Stomach (tissue), 9 donors: ENCODE results near the gene STK32C. TPM values are rescaled to one million over a fixed set of nuclear protein-coding genes. Genes with fewer than 3 reads are reported as not detected.

ENCODE experiments used
- DNase-seq, 2 donors: peaks; one replicate each; pipeline versions ENCODE4 v3.0.0 to v3.0.0-alpha.2; 2013 to 2019
- H3K27ac ChIP-seq, 5 donors: fragments of 200-600 bp in 4 of 5; sonication (generic) in 4 of 5; one replicate each; pipeline ENCODE4 v1.5.1; 2013 to 2019; ENCODE audit warnings: mild to moderate bottlenecking in 1 of 5, moderate library complexity in 1 of 5
- H3K27me3 ChIP-seq, 3 donors: fragments of 200-600 bp; sonication (generic); one replicate each; pipeline ENCODE4 v1.5.1; 2017 to 2019; ENCODE audit warnings: mixed run types in 1 of 3
- H3K36me3 ChIP-seq, 4 donors: fragments of 200-600 bp; sonication (generic); 1 replicate in 3 of 4; 2 replicates in 1 of 4; pipeline ENCODE4 v1.5.1; 2016 to 2019
- H3K4me1 ChIP-seq, 4 donors: fragments of 200-600 bp; sonication (generic); one replicate each; pipeline ENCODE4 v1.5.1; 2016 to 2019
- H3K4me3 ChIP-seq, 4 donors: fragments of 200-600 bp; sonication (generic) in 3 of 4; one replicate each; pipeline ENCODE4 v1.5.1; 2016 to 2019; ENCODE audit warnings: mild to moderate bottlenecking in 1 of 4
- H3K9me3 ChIP-seq, 4 donors: fragments of 200-600 bp; sonication (generic); one replicate each; pipeline ENCODE4 v1.5.1; 2016 to 2019
- EP300 ChIP-seq: sonication (generic); formaldehyde crosslinking; IDR thresholded peaks from one replicate; pipeline ENCODE4 v1.6.1; 2017; ENCODE audit warnings: antibody characterized with exemption
- POLR2A ChIP-seq, 4 donors: fragments of 450-650 bp; IDR thresholded peaks; one replicate each; pipeline ENCODE4 v1.6.1; 2016; ENCODE audit warnings: antibody characterized with exemption in 4 of 4, control low read depth in 2 of 4, mild to moderate bottlenecking in 1 of 4, moderate library complexity in 1 of 4
- POLR2AphosphoS5 ChIP-seq, 3 donors: sonication (generic); formaldehyde crosslinking; IDR thresholded peaks; one replicate each; pipeline ENCODE4 v1.6.1; 2016; ENCODE audit warnings: antibody characterized with exemption in 3 of 3
- WGBS, 5 donors: extraction: QIAGEN DNeasy Blood & Tissue Kit in 3 of 5; methylation state at CpG; one replicate each; pipeline versions ENCODE4 v1.1.5 to v1.1.7; 2013 to 2018; 5-methylcytosine and 5-hydroxymethylcytosine counted together
- intact Hi-C: fragments of 100-400 bp; cut with DNase I; formaldehyde crosslinking; loops from one replicate; pipeline ENCODE4 v1.15.1; 2023; ENCODE audit warnings: low total_unique reads
- polyA plus RNA-seq, 3 donors: library from polyadenylated mRNA; stranded (reverse); fragments of 200-250 nt; gene quantifications; one replicate each; pipeline ENCODE4 v1.2.3, GENCODE V29; 2013
- total RNA-seq, 5 donors: library from RNA; depleted of rRNA; stranded (reverse); fragments of >200 nt; gene quantifications; one replicate each; pipeline versions ENCODE4 v1.1.0 to v1.2.3, GENCODE V29; 2014 to 2016
- TF ChIP-seq, protein P1 (sequence below), 7 experiments: fragments of 450-650 bp in 4 of 7; fragments of 200-600 bp in 3 of 7; sonication (generic) in 3 of 7; IDR thresholded peaks; one replicate each; pipeline ENCODE4 v1.5.1; 2016 to 2019; ENCODE audit warnings: antibody characterized with exemption in 7 of 7, control low read depth in 2 of 7, mild to moderate bottlenecking in 1 of 7
- donor health status: healthy with polysubstance abuse.
- donor health status: Bipolar disorder and iron deficiency.
- donor health status: healthy.

Gene STK32C
- total and polyA plus RNA-seq, 8 donors = 1.6 to 71.0 (median 7.9) TPM; not detected in 1

DNA sequence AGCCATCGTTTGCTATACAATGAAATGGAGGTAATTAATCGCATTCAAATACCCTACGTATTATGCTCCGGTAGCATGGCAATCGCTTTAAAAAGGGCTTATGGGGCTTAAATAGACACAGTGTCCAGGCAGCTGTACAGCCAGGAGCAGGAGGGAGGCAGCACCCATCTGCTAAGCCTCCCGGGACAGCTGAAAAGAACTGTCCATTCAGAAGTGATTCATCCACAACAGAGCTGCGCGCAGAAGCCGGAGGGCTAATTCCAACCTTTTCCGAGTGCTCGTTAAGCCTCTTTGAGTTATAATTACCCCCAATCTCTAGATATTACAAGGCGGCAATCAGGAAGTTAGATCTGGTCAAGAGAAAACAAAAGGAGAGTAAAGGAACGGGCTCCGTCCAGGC is 62.7 kb downstream of the STK32C start:
- Histone ChIP-seq H3K36me3 (no peaks in the 10 kb centered on the region), H3K4me1 (peaks cover 6 to 14% (median 9%) of the 10 kb centered on the region in 4 donors), H3K27me3 (peaks cover 0 to 8% (median 0%) of the 10 kb centered on the region in 3 donors), H3K4me3 (no peak overlapping the region), H3K27ac (no peak overlapping the region), H3K9me3 (no peaks in the 10 kb centered on the region)
- TF ChIP-seq POLR2AphosphoS5 (IDR thresholded peaks at IDR 0.05) = no peak
- TF ChIP-seq, protein P1, sequence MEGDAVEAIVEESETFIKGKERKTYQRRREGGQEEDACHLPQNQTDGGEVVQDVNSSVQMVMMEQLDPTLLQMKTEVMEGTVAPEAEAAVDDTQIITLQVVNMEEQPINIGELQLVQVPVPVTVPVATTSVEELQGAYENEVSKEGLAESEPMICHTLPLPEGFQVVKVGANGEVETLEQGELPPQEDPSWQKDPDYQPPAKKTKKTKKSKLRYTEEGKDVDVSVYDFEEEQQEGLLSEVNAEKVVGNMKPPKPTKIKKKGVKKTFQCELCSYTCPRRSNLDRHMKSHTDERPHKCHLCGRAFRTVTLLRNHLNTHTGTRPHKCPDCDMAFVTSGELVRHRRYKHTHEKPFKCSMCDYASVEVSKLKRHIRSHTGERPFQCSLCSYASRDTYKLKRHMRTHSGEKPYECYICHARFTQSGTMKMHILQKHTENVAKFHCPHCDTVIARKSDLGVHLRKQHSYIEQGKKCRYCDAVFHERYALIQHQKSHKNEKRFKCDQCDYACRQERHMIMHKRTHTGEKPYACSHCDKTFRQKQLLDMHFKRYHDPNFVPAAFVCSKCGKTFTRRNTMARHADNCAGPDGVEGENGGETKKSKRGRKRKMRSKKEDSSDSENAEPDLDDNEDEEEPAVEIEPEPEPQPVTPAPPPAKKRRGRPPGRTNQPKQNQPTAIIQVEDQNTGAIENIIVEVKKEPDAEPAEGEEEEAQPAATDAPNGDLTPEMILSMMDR (IDR thresholded peaks at IDR 0.05) = no peak
- TF ChIP-seq EP300 = no peak
- TF ChIP-seq POLR2A (IDR thresholded peaks at IDR 0.05) = no peak
- DNase-seq = no peak
- intact Hi-C loops = no loop called here
- 90 to 94% (median 92%) methylated on average over 14 of the region's 14 CpGs for WGBS, 5 donors

DNA sequence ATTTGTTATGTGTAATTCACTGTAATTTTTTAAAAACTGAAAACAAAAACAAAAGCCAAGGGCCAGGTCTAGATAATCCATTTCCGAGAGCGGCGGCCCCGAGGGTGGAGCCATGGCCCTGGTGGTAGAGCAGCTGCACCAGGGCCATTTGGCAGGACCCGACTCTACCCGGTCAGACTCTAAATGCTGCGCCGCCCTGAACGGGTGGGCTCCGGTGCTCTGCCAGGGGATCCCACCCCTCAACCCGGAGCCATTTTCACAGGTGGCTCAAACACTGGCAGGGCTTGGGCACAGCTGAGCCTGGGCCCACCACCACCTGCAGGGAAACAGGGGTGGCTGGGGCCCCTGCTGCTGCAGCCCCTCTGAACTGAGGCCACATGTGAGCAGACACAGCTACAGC is 64.1 kb downstream of the STK32C start:
- WGBS, 5 donors = 93 to 100% (median 95%) methylated on average over 4 to 11 of the region's 11 CpGs
- Histone ChIP-seq H3K27ac (no peak overlapping the region), H3K4me1 (peaks cover 4 to 6% (median 5%) of the 10 kb centered on the region in 4 donors), H3K36me3 (no peaks in the 10 kb centered on the region), H3K9me3 (no peaks in the 10 kb centered on the region), H3K4me3 (no peak overlapping the region), H3K27me3 (no peaks in the 10 kb centered on the region)
- TF ChIP-seq, protein P1 (IDR thresholded peaks at IDR 0.05) = no peak
- TF ChIP-seq POLR2AphosphoS5 (IDR thresholded peaks at IDR 0.05) = no peak
- TF ChIP-seq POLR2A (IDR thresholded peaks at IDR 0.05) = no peak
- no peak for TF ChIP-seq EP300
- intact Hi-C loops = no loop called here
- no peak for DNase-seq

DNA sequence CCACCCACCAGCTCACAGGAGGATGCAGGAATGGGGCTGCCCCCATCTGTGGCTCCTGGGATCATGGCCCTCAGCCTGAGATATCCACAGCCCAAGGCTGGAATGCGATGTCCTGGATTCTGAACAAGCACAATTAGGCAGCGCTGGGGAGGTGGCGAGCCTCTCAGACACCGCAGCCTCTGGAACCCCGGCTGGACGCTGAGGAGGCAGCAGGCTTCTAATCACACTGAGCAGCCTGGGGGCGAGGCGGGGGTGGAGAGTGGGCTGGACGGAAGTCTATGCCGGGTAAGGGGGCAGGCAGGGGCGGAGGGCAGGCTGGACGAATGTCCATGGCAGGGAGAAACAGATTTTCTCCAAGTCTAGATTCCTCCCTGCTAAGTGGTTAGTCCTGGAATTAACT is 64.6 kb downstream of the STK32C start:
- DNase-seq = no peak
- H3K4me1 ChIP-seq = peaks cover 0 to 1% (median under 1%) of the 10 kb centered on the region in 4 donors
- intact Hi-C loops = no loop called here
- H3K27me3 ChIP-seq = no peaks in the 10 kb centered on the region
- TF ChIP-seq POLR2A (IDR thresholded peaks at IDR 0.05) (no peak), POLR2AphosphoS5 (IDR thresholded peaks at IDR 0.05) (no peak)
- TF ChIP-seq, protein P1 (IDR thresholded peaks at IDR 0.05) = no peak
- H3K9me3 ChIP-seq = no peaks in the 10 kb centered on the region
- H3K27ac ChIP-seq = no peak overlapping the region
- 87 to 90% (median 89%) methylated on average over 12 of the region's 12 CpGs for WGBS, 5 donors
- H3K4me3 ChIP-seq = no peak overlapping the region
- no peaks in the 10 kb centered on the region for H3K36me3 ChIP-seq

DNA sequence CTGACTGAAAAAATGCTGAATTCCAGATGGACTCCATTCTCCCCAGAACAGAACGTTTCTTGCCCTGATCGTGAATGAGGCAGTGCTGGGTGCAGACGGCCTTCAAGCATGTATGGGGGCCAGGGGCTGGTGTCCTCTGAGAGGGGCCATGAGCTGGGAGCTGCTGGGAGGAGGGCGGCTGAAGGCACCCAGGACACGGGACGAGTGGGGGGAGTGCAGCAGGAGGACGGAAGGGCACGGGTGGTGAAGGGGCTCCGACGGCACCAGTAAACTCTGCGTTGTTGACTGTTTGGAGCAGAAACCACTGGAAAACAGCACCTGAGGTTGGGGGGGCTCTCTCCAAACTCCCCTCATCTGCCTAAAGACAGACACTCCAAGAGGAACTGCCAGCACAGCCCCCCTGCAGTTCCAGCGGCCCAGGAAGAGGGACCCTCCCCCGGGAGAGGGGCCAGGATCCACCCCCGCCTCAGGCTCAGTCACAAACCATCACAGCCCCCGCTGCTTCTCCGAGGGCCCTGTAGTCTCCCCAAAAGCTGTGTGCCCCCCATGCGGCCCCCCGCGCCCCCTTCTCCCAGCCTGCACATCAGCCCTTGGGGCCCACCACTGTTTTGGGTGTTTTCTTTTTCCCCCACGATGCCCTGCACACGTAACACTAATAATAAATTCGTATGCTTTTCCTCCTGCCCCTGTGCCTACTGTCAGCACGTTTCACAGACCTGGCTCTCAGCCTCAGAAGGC is 65.5 kb downstream of the STK32C start:
- 80 to 85% (median 83%) methylated on average over 22 to 23 of the region's 23 CpGs for WGBS, 5 donors

More for the DNA sequence above, 65.5 kb downstream of the STK32C start:
- Histone ChIP-seq H3K27ac (no peak overlapping the region), H3K4me3 (no peak overlapping the region), H3K36me3 (no peaks in the 10 kb centered on the region), H3K9me3 (no peaks in the 10 kb centered on the region), H3K4me1 (no peaks in the 10 kb centered on the region), H3K27me3 (no peaks in the 10 kb centered on the region)
- TF ChIP-seq EP300 (no peak), POLR2A (IDR thresholded peaks at IDR 0.05) (no peak), POLR2AphosphoS5 (IDR thresholded peaks at IDR 0.05) (no peak)
- TF ChIP-seq, protein P1 (IDR thresholded peaks at IDR 0.05) = no peak
- no peak for DNase-seq
- intact Hi-C loops = no loop called here
